Stimulated activated CD8-positive, alpha-beta memory T cell treated with anti-CD3 and anti-CD28 coated beads, Interleukin-7, amount 100 ng/mL, for 48 hours (primary cell): ENCODE results near the gene LPA.

Experiments
- DNase-seq, 2 donors: peaks; one replicate each; pipeline ENCODE4 v3.0.0-alpha.2; 2020; ENCODE audit warnings: low read depth in 1 of 2; ENCODE audit errors: extremely low read depth in 1 of 2

The LPA gene

DNA sequence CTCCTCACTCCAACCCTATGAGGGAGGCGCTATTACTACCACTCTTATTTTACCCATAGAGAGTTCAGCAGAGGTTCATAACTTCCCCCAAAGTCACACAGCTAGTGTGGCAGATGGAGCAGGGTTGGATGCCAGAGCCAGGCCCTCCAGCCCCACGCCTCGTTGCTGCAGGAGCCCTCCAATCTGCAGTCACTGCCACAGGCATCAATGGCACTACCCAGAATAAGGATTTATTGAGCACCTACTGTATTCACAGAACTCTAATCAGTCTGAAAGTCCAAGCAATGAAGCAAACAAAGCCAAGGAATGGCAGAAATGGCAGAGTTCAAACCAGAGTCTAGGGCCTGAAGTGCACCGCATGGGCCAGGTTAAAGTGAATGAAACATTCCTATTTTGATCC lies 144.9 kb downstream of the LPA start:
- no peak for DNase-seq

DNA sequence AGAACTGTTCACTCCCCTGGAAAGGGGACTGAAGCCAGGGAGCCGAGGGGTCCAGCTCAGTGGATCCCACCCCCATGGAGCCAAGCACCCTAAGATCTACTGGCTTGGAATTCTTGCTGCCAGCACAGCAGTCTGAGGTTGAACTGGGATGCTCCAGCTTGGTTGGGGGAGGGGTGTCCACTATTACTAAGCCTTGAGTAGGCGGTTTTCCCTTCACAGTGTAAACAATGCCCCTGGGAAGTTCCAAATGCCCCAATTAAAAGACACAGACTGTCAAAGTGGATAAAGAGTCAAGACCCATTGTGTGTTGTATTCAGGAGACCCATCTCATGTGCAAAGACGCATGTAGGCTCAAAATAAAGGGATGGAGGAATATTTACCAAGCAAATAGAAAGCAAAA lies 150.2 kb downstream of the LPA start:
- no peak for DNase-seq

DNA sequence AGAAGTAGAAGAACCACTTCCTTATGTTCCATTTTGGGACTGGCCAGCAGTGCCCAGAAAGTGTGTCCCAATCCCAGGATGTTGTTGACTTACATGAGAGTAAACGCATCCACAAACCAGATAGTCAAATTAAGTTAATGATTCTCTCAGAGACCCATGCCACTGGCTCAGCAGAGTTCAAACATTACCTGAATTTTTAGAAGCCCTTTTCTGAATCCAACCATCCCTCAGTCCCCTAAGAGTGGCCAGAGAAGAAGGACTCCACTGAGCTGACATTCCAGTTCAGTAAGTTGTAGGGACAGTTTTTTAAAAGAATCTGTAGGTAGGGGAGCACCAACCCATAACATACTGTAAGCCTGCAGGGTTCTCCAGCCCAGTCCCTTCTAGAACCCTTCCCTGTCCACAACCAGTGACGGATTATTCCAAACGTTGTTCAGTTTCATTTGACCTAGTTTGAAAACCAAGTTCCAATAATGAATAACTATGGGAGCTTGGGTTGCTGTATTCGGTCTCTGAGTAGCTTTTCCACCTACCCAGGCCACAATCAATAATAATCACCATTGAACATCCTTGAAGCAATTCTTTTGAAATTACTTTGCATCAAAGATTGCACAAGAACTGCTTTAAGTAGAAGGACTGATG lies 153.0 kb downstream of the LPA start:
- no peak for DNase-seq

DNA sequence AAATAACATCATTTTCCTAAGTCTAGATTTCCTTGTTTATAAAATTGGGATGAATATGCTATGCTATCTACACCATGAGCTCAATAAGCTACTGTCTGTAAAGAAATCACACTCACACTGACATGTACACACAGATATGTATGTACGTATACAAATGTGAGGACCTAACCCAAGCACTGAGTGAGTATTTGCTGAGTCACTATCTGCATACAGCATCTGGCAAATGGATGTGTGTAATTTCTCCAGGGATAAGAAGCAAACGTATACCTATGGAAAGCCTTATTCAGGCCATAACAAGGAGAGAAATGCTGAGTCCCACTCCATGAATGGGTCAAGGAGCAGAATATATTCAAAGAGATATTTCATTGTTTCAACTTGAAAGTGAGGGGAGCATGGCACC lies 153.9 kb downstream of the LPA start:
- no peak for DNase-seq

- no peak for DNase-seq
These were observed 154.5 kb downstream of the LPA start for GRCh38 chr6:160509610-160510009.

- DNase-seq: no peak
These were observed 155.5 kb downstream of the LPA start for GRCh38 chr6:160508599-160508998.

GRCh38 chr6:160507420-160507819 lies 156.7 kb downstream of the LPA start:
- DNase-seq: no peak

DNA sequence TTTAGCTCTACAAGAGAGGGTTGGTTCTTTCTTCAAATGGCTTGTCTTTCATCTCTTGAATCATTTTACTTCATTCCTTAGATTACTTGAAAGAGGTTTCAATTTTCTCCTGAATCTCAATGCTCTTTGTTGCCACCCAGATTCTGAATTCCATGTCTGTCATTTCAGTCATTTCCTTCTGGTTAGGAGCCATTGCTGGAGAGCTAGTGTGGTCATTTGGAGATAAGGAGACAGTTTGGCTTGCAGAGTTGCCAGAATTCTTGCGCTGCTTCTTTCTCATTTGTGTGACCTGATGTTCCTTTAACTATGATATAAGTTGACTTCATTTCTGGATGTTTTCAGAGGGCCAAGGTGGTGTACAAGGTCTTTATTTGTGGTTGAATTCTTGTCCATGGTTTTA lies 158.1 kb downstream of the LPA start:
- no peak for DNase-seq

GRCh38 chr6:160500639-160501038 lies 163.4 kb downstream of the LPA start:
- DNase-seq: no peak

DNA sequence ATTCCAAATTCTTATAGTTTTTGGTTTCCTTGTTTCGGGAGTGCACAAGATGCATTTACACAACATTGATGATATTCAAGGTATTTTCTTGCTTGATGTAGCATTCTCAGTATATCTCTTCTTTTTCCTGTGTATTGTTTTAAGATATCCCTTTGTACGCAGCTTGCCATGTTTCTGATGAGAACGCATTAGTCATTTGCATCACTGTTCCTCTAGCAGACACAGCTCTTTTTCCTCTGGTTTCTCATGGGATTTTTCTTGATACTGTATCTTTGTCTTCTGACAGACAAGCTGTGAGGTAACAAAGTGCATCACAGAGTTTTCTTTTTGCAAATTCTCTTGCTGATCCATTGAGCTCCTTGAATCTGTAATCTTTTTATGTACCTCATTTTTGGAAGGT lies 169.5 kb downstream of the LPA start:
- no peak for DNase-seq

DNA sequence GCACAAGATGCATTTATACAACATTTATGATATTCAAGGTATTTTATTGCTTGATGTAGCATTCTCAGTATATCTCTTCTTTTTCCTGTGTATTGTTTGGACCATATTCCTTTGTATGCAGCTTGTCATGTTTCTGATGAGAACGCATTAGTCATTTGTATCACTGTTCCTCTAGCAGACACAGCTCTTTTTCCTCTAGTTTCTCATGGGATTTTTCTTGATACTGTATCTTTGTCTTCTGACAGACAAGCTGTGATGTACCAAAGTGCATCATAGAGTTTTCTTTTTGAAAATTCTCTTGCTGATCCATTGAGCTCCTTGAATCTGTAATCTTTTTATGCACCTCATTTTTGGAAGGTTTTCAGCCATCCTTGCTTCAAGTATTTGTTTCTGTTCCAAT lies 175.0 kb downstream of the LPA start:
- DNase-seq: no peak

GRCh38 chr6:160487116-160487515 lies 177.0 kb downstream of the LPA start:
- DNase-seq: no peak
